Measurements from ENCODE around the gene B3GALT6.

B3GALT6 gene

GRCh38 chr1:1281533-1282321, 49.7 kb downstream of the B3GALT6 start:
- no peak for DNase-seq (ENCODE audit: low read depth in 1 of 2, low spot score in 1 of 2)

GRCh38 chr1:1282998-1283397, 51.0 kb downstream of the B3GALT6 start:
- DNase-seq (ENCODE audit: low read depth in 1 of 2, low spot score in 1 of 2): no peak

- DNase-seq (ENCODE audit: low read depth in 1 of 2, low spot score in 1 of 2): no peak
Observed at GRCh38 chr1:1283821-1284220, 51.8 kb downstream of the B3GALT6 start.

All from stimulated activated CD4-positive, alpha-beta T cell treated with anti-CD3 and anti-CD28 coated beads, Interleukin-15, amount 100 ng/mL, for 1 hour (primary cell).